HEK293 (cell line): ENCODE measurements around the gene LCTL.

Experiments
- ATF2 ChIP-seq: fragments of 450-650 bp; formaldehyde crosslinking; IDR thresholded peaks from 2 replicates; pipeline ENCODE4 v1.5.1; 2016; ENCODE audit warnings: missing biosample characterization, missing genetic modification characterization, low read depth
- FEZF1 ChIP-seq: fragments of 450-650 bp; formaldehyde crosslinking; IDR thresholded peaks from 2 replicates; pipeline ENCODE4 v1.5.1; 2016; ENCODE audit warnings: missing biosample characterization, missing genetic modification characterization
- GLIS1 ChIP-seq: fragments of 450-650 bp; formaldehyde crosslinking; IDR thresholded peaks from 2 replicates; pipeline ENCODE4 v1.5.1; 2016; ENCODE audit warnings: missing biosample characterization, missing genetic modification characterization
- HOXA7 ChIP-seq: sonication (generic); formaldehyde crosslinking; IDR thresholded peaks from 2 replicates; pipeline ENCODE4 v1.8.1; 2022; ENCODE audit warnings: missing genetic modification reagents, borderline replicate concordance
- KLF10 ChIP-seq: fragments of 450-650 bp; IDR thresholded peaks from 2 replicates; pipeline ENCODE4 v1.5.1; 2018; ENCODE audit warnings: missing biosample characterization, mild to moderate bottlenecking, missing genetic modification characterization
- OVOL3 ChIP-seq: fragments of 450-650 bp; formaldehyde crosslinking; IDR thresholded peaks from 2 replicates; pipeline ENCODE4 v1.5.1; 2016; ENCODE audit warnings: missing biosample characterization, missing genetic modification characterization
- SCRT2 ChIP-seq: fragments of 450-650 bp; formaldehyde crosslinking; IDR thresholded peaks from 2 replicates; pipeline ENCODE4 v1.5.1; 2016; ENCODE audit warnings: missing biosample characterization, missing genetic modification characterization
- SP3 ChIP-seq: fragments of 450-650 bp; formaldehyde crosslinking; IDR thresholded peaks from 2 replicates; pipeline ENCODE4 v1.5.1; 2016; ENCODE audit warnings: missing biosample characterization, missing genetic modification characterization
- ZBTB20 ChIP-seq: fragments of 450-650 bp; formaldehyde crosslinking; IDR thresholded peaks from 2 replicates; pipeline ENCODE4 v1.5.1; 2016; ENCODE audit warnings: missing biosample characterization, missing genetic modification characterization
- ZFP69B ChIP-seq: fragments of 450-650 bp; formaldehyde crosslinking; IDR thresholded peaks from 2 replicates; pipeline ENCODE4 v1.5.1; 2016; ENCODE audit warnings: missing biosample characterization, missing genetic modification characterization
- ZNF16 ChIP-seq: fragments of 450-650 bp; formaldehyde crosslinking; IDR thresholded peaks from 2 replicates; pipeline ENCODE4 v1.5.1; 2016; ENCODE audit warnings: low read depth, missing biosample characterization, missing genetic modification characterization
- ZNF174 ChIP-seq: fragments of 450-650 bp; formaldehyde crosslinking; IDR thresholded peaks from 2 replicates; pipeline ENCODE4 v1.5.0; 2017; ENCODE audit warnings: missing biosample characterization, mild to moderate bottlenecking, missing genetic modification characterization
- ZNF184 ChIP-seq: fragments of 450-650 bp; IDR thresholded peaks from 2 replicates; pipeline ENCODE4 v1.5.1; 2018; ENCODE audit warnings: missing biosample characterization, mild to moderate bottlenecking, missing genetic modification characterization
- ZNF23 ChIP-seq: fragments of 450-650 bp; formaldehyde crosslinking; IDR thresholded peaks from 2 replicates; pipeline ENCODE4 v1.5.1; 2016; ENCODE audit warnings: missing biosample characterization, missing genetic modification characterization, borderline replicate concordance
- ZNF398 ChIP-seq: fragments of 450-650 bp; formaldehyde crosslinking; IDR thresholded peaks from 2 replicates; pipeline ENCODE4 v1.5.1; 2017; ENCODE audit warnings: missing biosample characterization, missing genetic modification characterization
- ZNF449 ChIP-seq: fragments of 450-650 bp; formaldehyde crosslinking; IDR thresholded peaks from 2 replicates; pipeline ENCODE4 v1.5.1; 2017; ENCODE audit warnings: missing biosample characterization, mild to moderate bottlenecking, missing genetic modification characterization, moderate library complexity
- ZNF473 ChIP-seq: fragments of 450-650 bp; formaldehyde crosslinking; IDR thresholded peaks from 2 replicates; pipeline ENCODE4 v1.5.1; 2017; ENCODE audit warnings: missing biosample characterization, missing genetic modification characterization
- ZNF513 ChIP-seq: fragments of 450-650 bp; IDR thresholded peaks from 2 replicates; pipeline ENCODE4 v1.5.1; 2018; ENCODE audit warnings: missing biosample characterization, missing genetic modification characterization
- ZNF514 ChIP-seq: fragments of 450-650 bp; formaldehyde crosslinking; IDR thresholded peaks from 2 replicates; pipeline ENCODE4 v1.5.1; 2016; ENCODE audit warnings: missing biosample characterization, missing genetic modification characterization
- ZNF518A ChIP-seq: fragments of 450-650 bp; formaldehyde crosslinking; conservative IDR thresholded peaks from 2 replicates; pipeline ENCODE4 v1.5.1; 2016; ENCODE audit warnings: low read depth, missing biosample characterization, missing genetic modification characterization
- ZNF600 ChIP-seq: fragments of 450-650 bp; formaldehyde crosslinking; IDR thresholded peaks from 2 replicates; pipeline ENCODE4 v1.5.1; 2016; ENCODE audit warnings: missing biosample characterization, missing genetic modification characterization
- ZNF610 ChIP-seq: fragments of 450-650 bp; formaldehyde crosslinking; IDR thresholded peaks from 2 replicates; pipeline ENCODE4 v1.5.1; 2016; ENCODE audit warnings: missing biosample characterization, missing genetic modification characterization, borderline replicate concordance
- ZNF677 ChIP-seq: fragments of 450-650 bp; IDR thresholded peaks from 2 replicates; pipeline ENCODE4 v1.5.0; 2018; ENCODE audit warnings: missing biosample characterization, mild to moderate bottlenecking, missing genetic modification characterization, moderate library complexity
- ZNF692 ChIP-seq: fragments of 450-650 bp; formaldehyde crosslinking; IDR thresholded peaks from 2 replicates; pipeline ENCODE4 v1.5.1; 2016; ENCODE audit warnings: missing biosample characterization, missing genetic modification characterization
- ZSCAN23 ChIP-seq: fragments of 450-650 bp; formaldehyde crosslinking; IDR thresholded peaks from 2 replicates; pipeline ENCODE4 v1.5.1; 2016; ENCODE audit warnings: missing biosample characterization, missing genetic modification characterization
- TF ChIP-seq, protein P1 (sequence below): fragments of 450-650 bp; formaldehyde crosslinking; IDR thresholded peaks from 2 replicates; pipeline ENCODE4 v1.5.1; 2017; ENCODE audit warnings: missing biosample characterization, missing genetic modification characterization

LCTL gene

DNA sequence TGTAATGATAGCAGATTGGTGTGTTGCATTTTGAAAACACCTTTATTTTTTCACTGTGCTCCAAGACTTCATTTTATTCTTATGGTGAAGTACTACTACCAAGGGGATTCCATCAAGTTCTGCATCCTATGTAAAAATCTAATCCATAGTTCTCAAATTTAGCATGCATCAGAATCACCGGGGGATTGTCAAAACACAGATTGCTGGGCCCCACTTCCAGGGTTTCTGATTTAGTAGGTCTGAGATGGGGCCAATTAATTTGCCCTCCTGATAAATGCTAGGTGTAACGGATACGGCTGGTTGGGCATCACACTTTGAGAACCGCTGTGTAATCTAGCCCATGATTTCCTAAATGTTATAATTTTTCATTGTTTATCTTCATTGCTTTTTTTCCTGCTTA is 60.0 kb downstream of the LCTL start (continued):
- TF ChIP-seq, protein P1, sequence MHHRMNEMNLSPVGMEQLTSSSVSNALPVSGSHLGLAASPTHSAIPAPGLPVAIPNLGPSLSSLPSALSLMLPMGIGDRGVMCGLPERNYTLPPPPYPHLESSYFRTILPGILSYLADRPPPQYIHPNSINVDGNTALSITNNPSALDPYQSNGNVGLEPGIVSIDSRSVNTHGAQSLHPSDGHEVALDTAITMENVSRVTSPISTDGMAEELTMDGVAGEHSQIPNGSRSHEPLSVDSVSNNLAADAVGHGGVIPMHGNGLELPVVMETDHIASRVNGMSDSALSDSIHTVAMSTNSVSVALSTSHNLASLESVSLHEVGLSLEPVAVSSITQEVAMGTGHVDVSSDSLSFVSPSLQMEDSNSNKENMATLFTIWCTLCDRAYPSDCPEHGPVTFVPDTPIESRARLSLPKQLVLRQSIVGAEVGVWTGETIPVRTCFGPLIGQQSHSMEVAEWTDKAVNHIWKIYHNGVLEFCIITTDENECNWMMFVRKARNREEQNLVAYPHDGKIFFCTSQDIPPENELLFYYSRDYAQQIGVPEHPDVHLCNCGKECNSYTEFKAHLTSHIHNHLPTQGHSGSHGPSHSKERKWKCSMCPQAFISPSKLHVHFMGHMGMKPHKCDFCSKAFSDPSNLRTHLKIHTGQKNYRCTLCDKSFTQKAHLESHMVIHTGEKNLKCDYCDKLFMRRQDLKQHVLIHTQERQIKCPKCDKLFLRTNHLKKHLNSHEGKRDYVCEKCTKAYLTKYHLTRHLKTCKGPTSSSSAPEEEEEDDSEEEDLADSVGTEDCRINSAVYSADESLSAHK (tag by site-specific recombination): no peak
- TF ChIP-seq SCRT2 (tag by site-specific recombination) (no peak), HOXA7 (CRISPR knock-in tag) (no peak), ZNF184 (tag by site-specific recombination) (no peak), ZNF473 (tag by site-specific recombination) (no peak), OVOL3 (tag by site-specific recombination) (no peak), ZSCAN23 (tag by site-specific recombination) (no peak), FEZF1 (no peak), ZNF677 (tag by site-specific recombination) (no peak), SP3 (tag by site-specific recombination) (no peak), ZNF174 (tag by site-specific recombination) (no peak), ZNF514 (tag by site-specific recombination) (no peak), KLF10 (tag by site-specific recombination) (0 out of 2 replicates have a peak, but pooled peaks have one; percentile 39), ZNF518A (tag by site-specific recombination) (no peak), ZFP69B (tag by site-specific recombination) (peak; percentile 50; the same call in 1 of the 2 replicates), ZNF449 (tag by site-specific recombination) (peak; percentile 88; the same call in 1 of the 2 replicates), ATF2 (tag by site-specific recombination) (no peak), ZNF692 (tag by site-specific recombination) (peak; percentile 87), GLIS1 (no peak), ZNF600 (tag by site-specific recombination) (no peak), ZNF610 (tag by site-specific recombination) (no peak), ZBTB20 (tag by site-specific recombination) (peak; percentile 99), ZNF23 (tag by site-specific recombination) (no peak), ZNF398 (tag by site-specific recombination) (no peak), ZNF16 (tag by site-specific recombination) (no peak), ZNF513 (no peak)
